ENCODE data around the gene TRAF2. TPM values are rescaled to one million over a fixed set of nuclear protein-coding genes. Genes with fewer than 3 reads are reported as not detected.
"Not testable (repeated sequence)": the region's sequence is repeated elsewhere in the genome, so short reads cannot be mapped to it uniquely, and the experiment has no call there.

Gene TRAF2
- total and polyA plus RNA-seq, 4 donors = 4.8 to 22.1 (median 11.6) TPM

DNA sequence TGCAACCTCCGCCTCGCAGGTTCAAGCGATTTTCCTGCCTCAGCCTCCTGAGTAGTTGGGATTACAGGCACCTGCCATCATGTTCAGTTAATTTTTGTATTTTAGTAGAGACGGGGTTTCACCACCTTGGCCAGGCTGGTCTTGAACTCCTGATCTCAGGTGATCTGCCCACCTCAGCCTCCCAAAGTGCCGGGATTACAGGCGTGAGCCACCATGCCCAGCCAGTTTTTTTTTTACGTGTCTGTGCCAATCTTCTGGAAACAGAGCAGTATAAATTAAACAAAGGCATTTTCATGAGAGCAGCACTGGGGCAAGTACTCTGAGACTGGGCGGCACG is 3.4 kb upstream of the TRAF2 start:
- not testable (repeated sequence) for ATAC-seq (ENCODE audit: low FRiP score); H3K4me1 ChIP-seq (ENCODE audit: control insufficient read depth in 1 of 2, insufficient read depth in 2 of 2, low read length in 2 of 2); DNase-seq; H3K36me3 ChIP-seq (ENCODE audit: control insufficient read depth in 1 of 2, insufficient read depth in 2 of 2, low read length in 1 of 2); H3K27ac ChIP-seq (ENCODE audit: low read depth in 1 of 2, low read length in 2 of 2); H3K4me3 ChIP-seq (ENCODE audit: low read length in 2 of 2); H3K9me3 ChIP-seq (ENCODE audit: control insufficient read depth, low read length); H3K27me3 ChIP-seq (ENCODE audit: control insufficient read depth in 1 of 2, insufficient read depth in 2 of 2, low read length in 1 of 2)
- intact Hi-C loops (cut with DNase I) = loop anchor here (10.0 kb wide), 1 partner anchor 62 kb away; the partner anchor contains the start of genes C8G (in 2 of the 2) and FBXW5 (in 2 of the 2)
- WGBS, 2 donors = 86 to 89% methylated on average over 9 of the region's 9 CpGs

DNA sequence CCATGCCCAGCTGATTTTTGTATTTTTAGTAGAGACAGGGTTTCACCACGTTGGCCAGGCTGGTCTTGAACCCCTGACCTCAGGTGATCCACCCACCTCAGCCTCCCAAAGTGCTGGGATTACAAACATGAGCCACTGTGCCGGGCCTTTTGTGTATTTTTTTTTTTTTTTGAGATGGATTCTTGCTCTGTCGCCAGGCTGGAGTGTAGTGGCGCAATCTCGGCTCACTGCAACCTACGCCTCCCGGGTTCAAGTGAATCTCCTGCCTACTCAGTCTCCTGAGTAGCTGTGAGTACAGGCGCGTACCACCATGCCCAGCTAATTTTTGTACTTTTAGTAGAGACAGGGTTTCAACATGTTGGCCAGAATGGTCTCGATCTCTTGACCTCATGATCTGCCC is 2.6 kb upstream of the TRAF2 start:
- not testable (repeated sequence) for H3K27ac ChIP-seq (ENCODE audit: low read depth in 1 of 2, low read length in 2 of 2); H3K4me3 ChIP-seq (ENCODE audit: low read length in 2 of 2); H3K27me3 ChIP-seq (ENCODE audit: control insufficient read depth in 1 of 2, insufficient read depth in 2 of 2, low read length in 1 of 2); ATAC-seq (ENCODE audit: low FRiP score); H3K4me1 ChIP-seq (ENCODE audit: control insufficient read depth in 1 of 2, insufficient read depth in 2 of 2, low read length in 2 of 2); DNase-seq; H3K36me3 ChIP-seq (ENCODE audit: control insufficient read depth in 1 of 2, insufficient read depth in 2 of 2, low read length in 1 of 2); H3K9me3 ChIP-seq (ENCODE audit: control insufficient read depth, low read length)
- WGBS, 2 donors = 89 to 92% methylated on average over 10 of the region's 10 CpGs
- intact Hi-C loops (cut with DNase I) = loop anchor here (10.0 kb wide), 1 partner anchor 61 kb away; the partner anchor contains the start of genes C8G (in 2 of the 2) and FBXW5 (in 2 of the 2)

DNA sequence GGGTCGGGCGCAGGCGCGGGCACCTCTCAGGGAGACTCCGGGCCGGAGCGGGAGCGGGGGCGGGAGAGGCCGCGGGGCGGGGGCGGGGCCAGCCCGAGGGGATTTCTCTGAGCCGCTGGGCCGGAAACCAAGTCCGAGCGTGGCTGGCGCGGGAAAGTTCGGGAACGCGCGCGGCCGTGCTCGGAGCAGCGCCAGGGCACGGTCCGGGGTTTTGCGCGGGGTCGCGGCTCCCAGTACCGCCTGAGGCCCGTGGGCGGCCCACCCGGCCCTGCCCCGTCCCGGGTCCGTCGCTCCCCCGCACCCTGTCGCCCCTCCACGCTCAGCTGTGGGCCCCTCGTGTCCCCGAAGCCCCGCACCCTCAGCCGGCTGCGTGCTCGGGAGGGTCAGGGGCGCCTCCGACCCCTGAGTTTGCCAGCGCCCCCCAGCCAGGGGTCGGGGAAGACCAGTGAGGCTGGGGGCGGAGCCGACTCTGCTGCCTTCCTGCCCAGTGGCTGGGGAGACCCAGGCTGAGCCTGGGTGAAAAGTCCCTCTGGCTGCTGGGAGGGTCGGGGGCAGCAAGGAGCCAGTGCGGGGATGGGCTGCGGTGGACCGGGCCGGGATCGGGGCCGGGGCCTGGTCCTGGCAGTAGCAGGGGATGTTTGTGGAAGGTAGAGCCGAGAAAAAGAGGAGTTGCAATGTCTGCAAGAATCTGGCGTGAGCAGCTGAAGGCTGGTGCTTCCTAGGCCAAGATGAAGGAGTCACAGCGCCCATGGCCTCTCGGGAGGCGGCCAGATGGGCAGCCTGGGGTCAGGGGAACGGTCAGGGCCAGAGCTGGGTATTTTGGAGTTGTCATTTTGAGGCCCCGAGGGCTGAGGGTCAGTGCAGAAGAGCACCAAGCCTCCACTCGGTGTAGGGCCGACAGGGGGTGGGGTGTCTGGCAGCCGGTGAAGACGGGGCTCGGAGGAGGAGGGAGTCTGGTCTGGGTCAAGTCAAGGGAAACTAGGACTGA is 588 bp downstream of the TRAF2 start:
- peak; percentile 39 for ATAC-seq (ENCODE audit: low FRiP score)
- H3K27ac ChIP-seq (ENCODE audit: low read depth in 1 of 2, low read length in 2 of 2) = no peak overlapping the region
- no peaks in the 10 kb centered on the region for H3K27me3 ChIP-seq (ENCODE audit: control insufficient read depth in 1 of 2, insufficient read depth in 2 of 2, low read length in 1 of 2)
- H3K4me3 ChIP-seq (ENCODE audit: low read length in 2 of 2) = peak overlapping the region; percentile 77 to 82
- intact Hi-C loops (cut with DNase I) = loop anchor here (2.0 to 10.0 kb wide), 3 partner anchors 38 to 58 kb away; partner anchors contain the start of genes C8G (in 2 of the 2), FBXW5 (in 2 of the 2) and PHPT1 (in 2 of the 2)
- no peaks in the 10 kb centered on the region for H3K4me1 ChIP-seq (ENCODE audit: control insufficient read depth in 1 of 2, insufficient read depth in 2 of 2, low read length in 2 of 2)
- H3K36me3 ChIP-seq (ENCODE audit: control insufficient read depth in 1 of 2, insufficient read depth in 2 of 2, low read length in 1 of 2) = no peaks in the 10 kb centered on the region
- DNase-seq = no peak
- no peaks in the 10 kb centered on the region for H3K9me3 ChIP-seq (ENCODE audit: control insufficient read depth, low read length)
- 1% methylated on average over 46 to 76 of the region's 76 CpGs for WGBS, 2 donors

DNA sequence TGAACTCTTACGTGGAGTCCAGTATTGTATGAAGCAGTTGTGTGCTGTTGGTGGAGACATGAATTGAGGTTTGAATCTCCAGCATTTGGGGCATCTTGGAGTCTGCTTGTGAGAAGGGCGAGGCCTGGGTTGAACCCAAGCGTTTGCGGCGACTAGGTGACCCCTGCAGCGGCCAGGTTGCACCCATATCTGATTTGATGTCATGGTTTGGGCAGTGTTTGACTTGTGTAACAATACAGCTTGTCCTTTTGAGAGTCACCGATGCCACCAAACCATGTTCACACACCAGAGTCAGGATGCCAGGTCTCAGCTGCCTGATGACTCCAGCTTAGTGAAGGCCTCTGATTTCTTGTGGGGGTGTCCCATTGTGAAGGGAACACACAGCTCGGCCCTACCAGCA is 2.1 kb downstream of the TRAF2 start:
- Histone ChIP-seq H3K36me3 (ENCODE audit: control insufficient read depth in 1 of 2, insufficient read depth in 2 of 2, low read length in 1 of 2) (no peaks in the 10 kb centered on the region), H3K27me3 (ENCODE audit: control insufficient read depth in 1 of 2, insufficient read depth in 2 of 2, low read length in 1 of 2) (no peaks in the 10 kb centered on the region), H3K9me3 (ENCODE audit: control insufficient read depth, low read length) (no peaks in the 10 kb centered on the region), H3K4me3 (ENCODE audit: low read length in 2 of 2) (no peak overlapping the region), H3K27ac (ENCODE audit: low read depth in 1 of 2, low read length in 2 of 2) (no peak overlapping the region), H3K4me1 (ENCODE audit: control insufficient read depth in 1 of 2, insufficient read depth in 2 of 2, low read length in 2 of 2) (no peaks in the 10 kb centered on the region)
- 90 to 94% methylated on average over 8 of the region's 8 CpGs for WGBS, 2 donors
- ATAC-seq (ENCODE audit: low FRiP score) = no peak
- intact Hi-C loops (cut with DNase I) = loop anchor here (5.0 to 10.0 kb wide), 2 partner anchors 41 to 56 kb away; partner anchors contain the start of genes C8G (in 2 of the 2), FBXW5 (in 2 of the 2) and PHPT1 (in 1 of the 2)
- DNase-seq = no peak

DNA sequence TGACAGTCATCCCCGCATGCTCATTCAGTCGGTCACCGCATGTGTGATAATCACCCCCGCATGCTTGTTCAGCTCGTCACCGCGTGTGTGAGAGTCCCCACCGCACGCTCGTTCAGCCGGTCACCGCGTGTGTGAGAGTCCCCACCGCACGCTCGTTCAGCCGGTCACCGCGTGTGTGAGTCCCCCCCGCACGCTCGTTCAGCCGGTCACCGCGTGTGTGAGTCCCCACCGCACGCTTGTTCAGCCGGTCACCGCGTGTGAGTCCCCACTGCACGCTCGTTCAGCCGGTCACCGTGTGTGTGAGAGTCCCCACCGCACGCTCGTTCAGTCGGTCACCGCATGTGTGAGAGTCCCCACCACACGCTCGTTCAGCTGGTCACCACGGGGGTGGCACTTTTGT is 3.5 kb downstream of the TRAF2 start:
- ATAC-seq (ENCODE audit: low FRiP score) (no peak), DNase-seq (no peak)
- no peaks in the 10 kb centered on the region for H3K4me1 ChIP-seq (ENCODE audit: control insufficient read depth in 1 of 2, insufficient read depth in 2 of 2, low read length in 2 of 2)
- no peak overlapping the region for H3K4me3 ChIP-seq (ENCODE audit: low read length in 2 of 2)
- no peaks in the 10 kb centered on the region for H3K36me3 ChIP-seq (ENCODE audit: control insufficient read depth in 1 of 2, insufficient read depth in 2 of 2, low read length in 1 of 2)
- H3K9me3 ChIP-seq (ENCODE audit: control insufficient read depth, low read length) = no peaks in the 10 kb centered on the region
- WGBS, 2 donors = 94 to 96% methylated on average over 42 of the region's 42 CpGs
- H3K27me3 ChIP-seq (ENCODE audit: control insufficient read depth in 1 of 2, insufficient read depth in 2 of 2, low read length in 1 of 2) = no peaks in the 10 kb centered on the region
- intact Hi-C loops (cut with DNase I) = loop anchor here (5.0 to 10.0 kb wide), 2 partner anchors 43 to 55 kb away; partner anchors contain the start of genes C8G (in 2 of the 2), FBXW5 (in 2 of the 2) and PHPT1 (in 1 of the 2)
- H3K27ac ChIP-seq (ENCODE audit: low read depth in 1 of 2, low read length in 2 of 2) = no peak overlapping the region

DNA sequence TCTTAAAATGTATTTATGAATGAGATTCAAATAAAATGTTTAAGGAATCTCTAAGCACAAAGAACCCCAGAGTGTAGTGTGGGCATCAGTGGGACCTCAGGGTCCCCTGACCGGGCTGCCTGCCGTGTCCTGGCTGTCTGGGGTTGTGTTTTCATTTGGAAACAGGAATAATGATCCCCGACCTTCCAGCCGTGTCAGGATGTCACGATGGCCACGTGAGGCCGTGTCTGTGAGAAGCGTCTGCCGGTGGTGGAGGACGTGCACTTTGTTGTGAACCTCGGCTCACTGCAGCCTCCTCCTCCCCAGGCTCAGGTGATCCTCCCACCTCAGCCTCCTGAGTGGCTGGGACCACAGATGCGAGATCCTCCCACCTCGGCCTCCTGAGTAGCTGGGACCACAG is 4.3 kb downstream of the TRAF2 start:
- no peaks in the 10 kb centered on the region for H3K9me3 ChIP-seq (ENCODE audit: control insufficient read depth, low read length)
- no peak overlapping the region for H3K4me3 ChIP-seq (ENCODE audit: low read length in 2 of 2)
- 85 to 86% methylated on average over 13 of the region's 13 CpGs for WGBS, 2 donors
- no peak for ATAC-seq (ENCODE audit: low FRiP score)
- no peaks in the 10 kb centered on the region for H3K4me1 ChIP-seq (ENCODE audit: control insufficient read depth in 1 of 2, insufficient read depth in 2 of 2, low read length in 2 of 2)
- H3K36me3 ChIP-seq (ENCODE audit: control insufficient read depth in 1 of 2, insufficient read depth in 2 of 2, low read length in 1 of 2) = no peaks in the 10 kb centered on the region
- intact Hi-C loops (cut with DNase I) = no loop called here
- no peak overlapping the region for H3K27ac ChIP-seq (ENCODE audit: low read depth in 1 of 2, low read length in 2 of 2)
- no peaks in the 10 kb centered on the region for H3K27me3 ChIP-seq (ENCODE audit: control insufficient read depth in 1 of 2, insufficient read depth in 2 of 2, low read length in 1 of 2)
- no peak for DNase-seq

DNA sequence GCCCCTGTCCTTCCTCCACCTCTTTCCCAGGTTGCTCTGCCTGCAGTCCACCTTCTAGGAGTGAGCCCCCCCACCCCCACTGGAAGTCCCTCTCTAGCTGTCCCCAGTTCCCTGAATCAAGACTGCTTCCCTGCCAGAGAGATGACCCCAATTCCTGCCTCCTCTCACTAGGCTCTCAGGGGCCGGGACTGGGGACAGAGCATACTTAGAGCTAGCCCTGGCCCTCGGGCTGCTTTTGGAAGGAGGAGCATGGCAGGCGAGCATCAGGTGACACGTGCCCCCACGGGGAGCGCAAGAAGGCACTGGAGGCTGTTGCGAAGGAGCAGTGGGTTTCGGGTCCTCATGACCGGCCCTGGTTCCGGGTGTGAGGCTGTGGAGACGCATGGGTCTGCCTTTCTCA is 9.7 kb downstream of the TRAF2 start:
- ATAC-seq (ENCODE audit: low FRiP score) (no peak), DNase-seq (no peak)
- Histone ChIP-seq H3K36me3 (ENCODE audit: control insufficient read depth in 1 of 2, insufficient read depth in 2 of 2, low read length in 1 of 2) (peaks cover 0 to 2% of the 10 kb centered on the region in 2 donors), H3K4me1 (ENCODE audit: control insufficient read depth in 1 of 2, insufficient read depth in 2 of 2, low read length in 2 of 2) (no peaks in the 10 kb centered on the region), H3K4me3 (ENCODE audit: low read length in 2 of 2) (no peak overlapping the region), H3K9me3 (ENCODE audit: control insufficient read depth, low read length) (no peaks in the 10 kb centered on the region), H3K27ac (ENCODE audit: low read depth in 1 of 2, low read length in 2 of 2) (no peak overlapping the region), H3K27me3 (ENCODE audit: control insufficient read depth in 1 of 2, insufficient read depth in 2 of 2, low read length in 1 of 2) (no peaks in the 10 kb centered on the region)
- intact Hi-C loops (cut with DNase I) = no loop called here
- WGBS, 2 donors = 83 to 84% methylated on average over 11 of the region's 11 CpGs

DNA sequence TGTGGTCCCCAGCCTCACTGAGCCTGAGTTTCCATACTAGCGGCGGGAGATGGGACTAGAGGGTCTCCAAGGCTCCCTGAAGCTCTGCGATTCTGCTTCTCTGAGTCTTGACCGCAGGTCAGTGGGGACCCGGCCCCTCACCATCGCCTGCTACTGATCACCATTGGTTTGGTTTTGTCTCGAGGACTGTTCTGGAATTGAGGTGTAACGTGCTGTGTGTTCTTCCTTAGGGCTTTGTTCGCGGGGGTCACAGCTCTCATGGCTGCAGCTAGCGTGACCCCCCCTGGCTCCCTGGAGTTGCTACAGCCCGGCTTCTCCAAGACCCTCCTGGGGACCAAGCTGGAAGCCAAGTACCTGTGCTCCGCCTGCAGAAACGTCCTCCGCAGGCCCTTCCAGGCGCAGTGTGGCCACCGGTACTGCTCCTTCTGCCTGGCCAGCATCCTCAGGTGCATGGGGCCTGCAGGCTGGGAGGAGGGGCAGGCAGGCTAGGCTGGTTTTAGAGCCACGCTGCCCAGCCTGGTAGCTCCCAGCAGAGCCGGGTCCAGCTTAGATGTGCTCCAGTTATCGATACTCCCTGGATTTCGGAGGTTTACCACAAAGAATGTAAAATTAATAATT is 12.3 kb downstream of the TRAF2 start:
- Histone ChIP-seq H3K4me1 (ENCODE audit: control insufficient read depth in 1 of 2, insufficient read depth in 2 of 2, low read length in 2 of 2) (no peaks in the 10 kb centered on the region), H3K27ac (ENCODE audit: low read depth in 1 of 2, low read length in 2 of 2) (no peak overlapping the region), H3K9me3 (ENCODE audit: control insufficient read depth, low read length) (no peaks in the 10 kb centered on the region), H3K4me3 (ENCODE audit: low read length in 2 of 2) (no peak overlapping the region), H3K36me3 (ENCODE audit: control insufficient read depth in 1 of 2, insufficient read depth in 2 of 2, low read length in 1 of 2) (peaks cover 0 to 2% of the 10 kb centered on the region in 2 donors), H3K27me3 (ENCODE audit: control insufficient read depth in 1 of 2, insufficient read depth in 2 of 2, low read length in 1 of 2) (no peaks in the 10 kb centered on the region)
- no peak for ATAC-seq (ENCODE audit: low FRiP score)
- 90 to 92% methylated on average over 21 of the region's 21 CpGs for WGBS, 2 donors
- intact Hi-C loops (cut with DNase I) = no loop called here
- DNase-seq = no peak

All from aorta (tissue), 5 donors.